Nephron progenitor cell (in vitro differentiated cells): ENCODE measurements around the gene KIRREL3.

Experiments used
- DNase-seq: peaks from one replicate; pipeline ENCODE4 v3.0.0; 2021
- H3K27ac Mint-ChIP-seq: 2 replicates; pipeline ENCODE4 v1.8.0; 2021; ENCODE audit warnings: mild to moderate bottlenecking, moderate library complexity, mixed read lengths
- H3K27me3 Mint-ChIP-seq: 2 replicates; pipeline ENCODE4 v1.8.0; 2021; ENCODE audit warnings: mild to moderate bottlenecking, low read depth, mixed read lengths; ENCODE audit not compliant: poor library complexity
- H3K36me3 Mint-ChIP-seq: 2 replicates; pipeline ENCODE4 v1.8.0; 2021; ENCODE audit warnings: low read depth, mixed read lengths
- H3K4me1 Mint-ChIP-seq: 2 replicates; pipeline ENCODE4 v1.8.0; 2021; ENCODE audit warnings: mixed read lengths
- H3K4me3 Mint-ChIP-seq: 2 replicates; pipeline ENCODE4 v1.8.0; 2021; ENCODE audit warnings: mild to moderate bottlenecking, moderate library complexity, mixed read lengths
- H3K9me3 Mint-ChIP-seq: 2 replicates; pipeline ENCODE4 v1.8.0; 2021; ENCODE audit warnings: mild to moderate bottlenecking, moderate library complexity, mixed read lengths
- TF ChIP-seq, protein P1 (sequence below): fragments of 200-600 bp; sonication (generic); IDR thresholded peaks from 2 replicates; pipeline ENCODE4 v1.5.0; 2021; ENCODE audit warnings: antibody characterized with exemption

Gene KIRREL3

DNA sequence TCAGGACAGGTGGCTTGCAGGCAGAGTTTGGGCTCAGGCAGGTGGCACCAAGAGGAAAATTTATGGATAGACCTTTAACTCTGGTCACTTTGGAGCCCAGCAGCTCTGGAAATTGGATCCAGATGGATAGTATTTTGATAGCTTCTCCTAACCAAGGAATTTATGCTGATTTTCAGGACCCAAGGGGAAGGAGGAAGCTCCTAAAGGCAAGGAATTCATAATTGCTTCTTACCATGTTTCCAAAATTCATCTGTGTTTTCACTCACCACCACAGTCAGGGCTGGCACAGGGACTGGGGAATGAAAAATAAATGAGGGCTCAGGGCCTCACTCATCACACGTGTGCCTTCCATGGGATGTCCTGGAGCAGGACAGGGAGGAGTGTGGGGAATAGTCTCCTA, 327.3 kb downstream of the KIRREL3 start:
- Mint-ChIP-seq H3K36me3 (no peaks in the 10 kb centered on the region), H3K27me3 (no peaks in the 10 kb centered on the region), H3K9me3 (no peaks in the 10 kb centered on the region), H3K4me3 (no peak overlapping the region), H3K27ac (no peak overlapping the region), H3K4me1 (peaks cover 25% of the 10 kb centered on the region)
- DNase-seq, result no peak
- TF ChIP-seq, protein P1, sequence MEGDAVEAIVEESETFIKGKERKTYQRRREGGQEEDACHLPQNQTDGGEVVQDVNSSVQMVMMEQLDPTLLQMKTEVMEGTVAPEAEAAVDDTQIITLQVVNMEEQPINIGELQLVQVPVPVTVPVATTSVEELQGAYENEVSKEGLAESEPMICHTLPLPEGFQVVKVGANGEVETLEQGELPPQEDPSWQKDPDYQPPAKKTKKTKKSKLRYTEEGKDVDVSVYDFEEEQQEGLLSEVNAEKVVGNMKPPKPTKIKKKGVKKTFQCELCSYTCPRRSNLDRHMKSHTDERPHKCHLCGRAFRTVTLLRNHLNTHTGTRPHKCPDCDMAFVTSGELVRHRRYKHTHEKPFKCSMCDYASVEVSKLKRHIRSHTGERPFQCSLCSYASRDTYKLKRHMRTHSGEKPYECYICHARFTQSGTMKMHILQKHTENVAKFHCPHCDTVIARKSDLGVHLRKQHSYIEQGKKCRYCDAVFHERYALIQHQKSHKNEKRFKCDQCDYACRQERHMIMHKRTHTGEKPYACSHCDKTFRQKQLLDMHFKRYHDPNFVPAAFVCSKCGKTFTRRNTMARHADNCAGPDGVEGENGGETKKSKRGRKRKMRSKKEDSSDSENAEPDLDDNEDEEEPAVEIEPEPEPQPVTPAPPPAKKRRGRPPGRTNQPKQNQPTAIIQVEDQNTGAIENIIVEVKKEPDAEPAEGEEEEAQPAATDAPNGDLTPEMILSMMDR, result no peak

DNA sequence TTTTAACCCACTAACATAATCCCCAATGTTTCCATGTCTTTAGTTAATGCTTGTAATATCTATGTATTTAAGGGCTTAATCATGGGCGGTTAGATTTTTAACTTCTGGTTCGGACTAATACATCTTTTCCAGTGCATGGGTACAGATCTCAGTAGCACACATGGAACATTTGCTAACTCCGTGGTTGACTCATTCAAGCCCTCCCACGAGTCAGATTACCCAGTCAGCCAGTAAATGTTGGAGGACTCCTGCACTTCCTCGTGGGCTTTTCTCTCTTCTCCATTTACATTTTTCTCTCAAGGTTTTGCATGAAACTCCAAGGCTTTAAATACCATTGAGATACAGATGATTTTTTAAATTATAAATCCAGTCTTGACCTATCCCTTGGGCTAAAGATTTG, 331.2 kb downstream of the KIRREL3 start:
- Mint-ChIP-seq H3K27me3 (peaks cover 4% of the 10 kb centered on the region), H3K4me3 (no peak overlapping the region), H3K27ac (no peak overlapping the region), H3K9me3 (no peaks in the 10 kb centered on the region), H3K4me1 (peaks cover 43% of the 10 kb centered on the region), H3K36me3 (no peaks in the 10 kb centered on the region)
- no peak for DNase-seq
- TF ChIP-seq, protein P1, result no peak

DNA sequence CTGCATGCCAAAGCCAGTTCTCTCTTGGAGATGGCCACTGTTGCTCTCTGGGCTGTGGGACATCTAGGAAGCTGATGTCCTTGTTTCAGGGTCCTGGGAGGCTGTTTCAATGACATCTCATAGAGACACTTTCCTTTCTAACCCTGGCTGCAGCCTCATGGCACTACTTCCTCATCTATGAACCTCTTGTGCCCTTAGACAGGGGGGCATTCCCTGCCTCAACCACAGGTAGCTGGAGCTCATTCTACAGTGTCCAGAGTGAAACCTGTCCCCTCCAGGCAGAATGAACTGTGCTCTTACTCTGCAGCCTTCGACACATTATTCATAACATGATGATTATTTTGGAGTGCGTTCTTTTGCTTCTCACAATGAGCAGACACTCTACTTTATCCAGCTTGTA, 335.9 kb downstream of the KIRREL3 start:
- H3K27me3 Mint-ChIP-seq, result peaks cover 12% of the 10 kb centered on the region
- H3K4me3 Mint-ChIP-seq, result no peak overlapping the region
- H3K9me3 Mint-ChIP-seq, result no peaks in the 10 kb centered on the region
- TF ChIP-seq, protein P1, result no peak
- DNase-seq, result no peak
- no peaks in the 10 kb centered on the region for H3K36me3 Mint-ChIP-seq
- H3K27ac Mint-ChIP-seq, result no peak overlapping the region
- H3K4me1 Mint-ChIP-seq, result peaks cover 48% of the 10 kb centered on the region

DNA sequence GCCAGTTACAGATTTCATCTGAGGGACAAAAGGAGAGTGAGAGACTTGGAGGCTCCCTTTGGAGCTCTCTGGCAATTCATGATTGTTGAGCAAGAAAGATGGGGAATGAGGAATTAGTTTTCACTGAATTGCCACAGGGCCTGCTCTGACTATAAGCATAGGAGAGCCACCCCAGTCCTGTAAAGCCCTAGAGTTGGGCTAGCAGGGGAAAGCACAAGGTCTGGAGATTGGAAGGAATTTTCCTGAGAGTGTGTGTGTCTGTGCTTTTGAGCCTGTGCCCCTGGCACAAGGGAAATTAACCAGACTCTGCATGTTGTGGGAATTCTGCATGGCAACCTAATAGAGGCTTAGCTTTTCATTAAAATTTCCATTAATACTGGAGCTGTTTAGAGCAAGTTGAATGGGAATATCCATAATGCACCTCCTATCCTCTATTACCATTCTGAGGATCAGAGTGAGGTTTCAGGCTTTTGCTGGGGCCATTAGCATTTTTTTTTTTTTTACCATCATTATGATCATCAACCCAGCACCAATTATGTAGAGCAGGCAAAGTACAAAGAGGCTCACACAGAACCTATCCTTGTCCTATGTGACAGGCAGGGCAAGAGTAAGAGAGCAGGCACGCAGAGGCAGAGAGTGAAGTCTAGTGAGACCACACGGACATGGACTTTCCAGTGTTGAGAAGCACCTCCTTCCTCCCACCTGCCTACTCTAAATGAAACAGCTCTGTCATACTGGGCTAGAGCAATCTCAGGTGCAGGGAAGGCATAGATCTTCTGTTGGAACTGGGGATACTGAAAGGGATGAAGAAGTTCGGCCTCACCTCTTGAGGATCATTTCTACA, 336.6 kb downstream of the KIRREL3 start:
- H3K9me3 Mint-ChIP-seq, result no peaks in the 10 kb centered on the region
- no peak for DNase-seq
- TF ChIP-seq, protein P1, result no peak
- peaks cover 41% of the 10 kb centered on the region for H3K4me1 Mint-ChIP-seq
- no peak overlapping the region for H3K4me3 Mint-ChIP-seq
- no peaks in the 10 kb centered on the region for H3K36me3 Mint-ChIP-seq
- H3K27ac Mint-ChIP-seq, result no peak overlapping the region
- H3K27me3 Mint-ChIP-seq, result peaks cover 12% of the 10 kb centered on the region

DNA sequence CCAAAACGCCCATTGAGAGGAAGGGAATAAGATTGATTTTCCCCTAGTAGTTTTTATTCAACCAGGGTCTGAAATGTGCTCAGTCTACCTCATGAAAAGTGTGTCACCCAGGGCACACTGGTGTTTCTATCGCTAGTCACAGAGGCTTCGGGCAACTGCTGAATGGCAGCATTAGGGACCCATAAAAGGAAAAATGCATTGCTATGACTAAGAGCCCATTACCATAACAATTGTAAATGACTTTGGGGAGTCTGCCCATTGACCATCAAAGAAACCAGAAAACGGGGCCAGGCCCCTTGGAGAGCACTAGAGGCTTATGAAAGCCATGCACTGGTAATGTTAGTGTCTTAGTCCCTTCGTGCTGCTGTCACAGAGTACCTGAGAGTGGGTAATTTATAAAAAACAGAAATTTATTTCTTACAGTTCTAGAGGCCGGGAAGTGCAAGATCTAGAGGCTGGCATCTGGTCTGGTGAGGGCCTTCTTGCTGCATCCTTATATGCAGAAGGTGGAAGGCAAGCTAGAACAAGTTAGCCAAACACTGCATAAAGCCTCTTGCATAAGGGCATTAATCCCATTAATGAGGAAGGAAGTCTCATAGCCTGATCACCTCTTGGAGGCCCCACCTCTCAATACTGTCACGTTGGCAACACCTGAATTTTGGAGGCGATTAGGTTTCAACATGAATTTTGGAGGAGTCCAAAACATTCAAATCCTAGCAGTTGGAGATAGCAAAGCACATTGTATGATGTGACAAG, 338.4 kb downstream of the KIRREL3 start:
- no peak overlapping the region for H3K4me3 Mint-ChIP-seq
- H3K27ac Mint-ChIP-seq, result no peak overlapping the region
- no peaks in the 10 kb centered on the region for H3K9me3 Mint-ChIP-seq
- TF ChIP-seq, protein P1, result no peak
- H3K36me3 Mint-ChIP-seq, result no peaks in the 10 kb centered on the region
- no peak for DNase-seq
- H3K4me1 Mint-ChIP-seq, result peaks cover 23% of the 10 kb centered on the region
- H3K27me3 Mint-ChIP-seq, result peaks cover 12% of the 10 kb centered on the region
